Esophagus mucosa (tissue), 1 donor: ENCODE results near the gene UGT1A5. TPM values are rescaled to one million over a fixed set of nuclear protein-coding genes. Genes with fewer than 3 reads are reported as not detected.
"Not testable (repeated sequence)": the region's sequence is repeated elsewhere in the genome, so short reads cannot be mapped to it uniquely, and the experiment has no call there.

ENCODE experiments used
- ATAC-seq: fragments of 200-7000 bp; cut with Tn5 transposase; one replicate; pipeline ENCODE4 v1.9.1; 2020
- total RNA-seq: library from RNA; stranded (reverse); gene quantifications from one replicate; pipeline ENCODE4 v1.2.4, GENCODE V29; 2023
- donor health status: DM: yes; HTN: yes; CAD: no.

The UGT1A5 gene
- total RNA-seq, 1 donor from 2014 or later = 0.68 TPM

GRCh38 chr2:233698740-233699139, 14.0 kb upstream of the UGT1A5 start:
- no peak for ATAC-seq

DNA sequence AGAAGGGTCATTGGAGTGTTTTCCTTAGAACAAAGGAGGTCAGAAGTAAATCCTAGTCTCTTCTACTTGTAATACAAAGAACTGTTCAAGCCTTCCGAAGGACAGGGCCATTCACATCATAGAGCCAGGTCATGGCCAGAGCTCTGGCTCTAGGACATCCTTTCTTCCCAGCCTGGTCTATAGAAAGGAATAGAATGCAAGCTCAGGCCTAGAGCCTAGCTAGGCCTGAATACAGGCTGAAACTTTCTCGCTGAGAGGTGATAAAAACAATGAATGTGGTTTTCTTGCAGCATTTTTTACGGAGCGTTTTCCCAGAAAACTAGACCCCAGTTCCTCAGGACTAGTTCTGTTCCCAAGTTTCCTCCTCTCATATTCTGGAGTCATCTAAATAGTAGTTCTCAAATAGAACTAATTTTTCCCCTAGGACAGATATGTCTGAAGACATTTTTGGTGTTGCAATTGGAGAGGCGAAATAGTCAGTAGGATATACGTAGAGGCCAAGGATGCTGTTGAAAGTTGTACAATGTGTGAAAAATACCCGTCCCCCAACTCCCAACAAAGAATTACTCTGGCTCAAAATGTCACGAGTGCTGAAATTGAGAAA, 13.2 kb upstream of the UGT1A5 start:
- ATAC-seq = no peak

DNA sequence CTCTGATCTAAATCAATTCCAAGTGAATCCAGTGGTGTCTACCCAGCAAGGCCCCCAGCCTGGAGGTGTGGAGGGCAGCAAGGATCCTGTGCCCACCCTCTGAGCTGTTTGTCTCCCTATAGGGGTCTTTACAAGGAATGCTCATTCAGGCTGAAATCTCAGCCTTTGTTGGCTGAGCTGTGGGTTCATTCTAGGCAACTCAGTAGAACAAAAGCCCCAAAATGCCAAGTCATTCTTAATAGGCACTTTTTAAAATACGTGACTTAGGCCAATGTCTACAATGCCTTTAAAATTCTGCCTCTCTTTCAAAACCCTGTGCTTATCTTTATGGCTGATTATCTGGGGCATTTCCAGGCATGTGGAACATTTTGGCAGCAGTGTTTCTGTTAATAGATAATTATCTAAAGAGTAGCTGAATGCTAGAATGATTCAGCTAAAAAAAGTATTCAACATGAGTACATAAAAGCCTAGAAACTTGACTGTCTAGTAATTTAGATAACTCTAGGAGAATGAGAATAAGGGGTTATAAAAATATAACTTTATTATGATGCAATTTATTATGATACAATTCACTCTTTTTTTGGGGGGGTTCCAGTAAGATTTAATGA, 12.6 kb upstream of the UGT1A5 start:
- peak; percentile 57 for ATAC-seq

GRCh38 chr2:233700842-233701241, 11.9 kb upstream of the UGT1A5 start:
- ATAC-seq = not testable (repeated sequence)

GRCh38 chr2:233702238-233702637, 10.5 kb upstream of the UGT1A5 start:
- no peak for ATAC-seq

DNA sequence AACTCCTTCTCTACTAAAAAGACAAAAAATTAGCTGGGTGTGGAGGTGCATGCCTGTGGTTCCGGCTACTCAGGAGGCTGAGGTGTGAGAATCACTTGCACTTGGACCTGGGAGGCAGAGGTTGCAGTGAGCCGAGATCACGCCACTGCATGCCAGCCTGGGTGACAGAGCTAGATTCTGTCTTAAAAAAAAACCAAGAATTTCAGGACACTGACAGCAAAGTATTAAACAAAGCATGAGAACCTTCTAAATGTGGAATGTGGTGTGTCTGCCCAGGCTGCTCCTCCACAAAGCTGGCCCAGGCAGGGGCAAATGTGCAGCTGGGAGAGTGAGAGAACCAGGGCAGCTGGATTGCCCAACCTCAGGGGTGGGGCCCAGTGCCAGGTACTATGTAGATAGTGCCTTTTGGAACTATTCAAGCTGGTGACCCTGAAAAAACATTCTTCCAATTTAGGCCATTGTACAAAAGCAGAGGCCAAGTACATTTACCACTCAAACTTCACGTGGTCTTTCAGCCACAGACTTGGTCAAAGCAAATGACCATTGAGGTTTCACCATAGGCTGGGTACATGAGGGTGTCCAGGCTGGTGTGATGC, 6.7 kb upstream of the UGT1A5 start:
- ATAC-seq = peak; percentile 92

GRCh38 chr2:233706720-233707119, 6.0 kb upstream of the UGT1A5 start:
- ATAC-seq = peak; percentile 22

GRCh38 chr2:233707940-233708644, 4.6 kb upstream of the UGT1A5 start:
- peak; percentile 46 for ATAC-seq

GRCh38 chr2:233708942-233709341, 3.8 kb upstream of the UGT1A5 start:
- no peak for ATAC-seq

- ATAC-seq = peak; percentile 87
These were observed 1.2 kb upstream of the UGT1A5 start for GRCh38 chr2:233711312-233712008.

DNA sequence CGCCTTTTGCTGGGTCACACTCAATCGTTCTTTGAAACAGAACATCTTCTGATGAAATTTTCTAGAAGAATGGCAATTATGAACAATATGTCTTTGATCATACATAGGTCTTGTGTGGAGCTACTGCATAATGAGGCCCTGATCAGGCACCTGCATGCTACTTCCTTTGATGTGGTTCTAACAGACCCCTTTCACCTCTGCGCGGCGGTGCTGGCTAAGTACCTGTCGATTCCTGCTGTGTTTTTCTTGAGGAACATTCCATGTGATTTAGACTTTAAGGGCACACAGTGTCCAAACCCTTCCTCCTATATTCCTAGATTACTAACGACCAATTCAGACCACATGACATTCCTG, 532 bp downstream of the UGT1A5 start:
- ATAC-seq = no peak

DNA sequence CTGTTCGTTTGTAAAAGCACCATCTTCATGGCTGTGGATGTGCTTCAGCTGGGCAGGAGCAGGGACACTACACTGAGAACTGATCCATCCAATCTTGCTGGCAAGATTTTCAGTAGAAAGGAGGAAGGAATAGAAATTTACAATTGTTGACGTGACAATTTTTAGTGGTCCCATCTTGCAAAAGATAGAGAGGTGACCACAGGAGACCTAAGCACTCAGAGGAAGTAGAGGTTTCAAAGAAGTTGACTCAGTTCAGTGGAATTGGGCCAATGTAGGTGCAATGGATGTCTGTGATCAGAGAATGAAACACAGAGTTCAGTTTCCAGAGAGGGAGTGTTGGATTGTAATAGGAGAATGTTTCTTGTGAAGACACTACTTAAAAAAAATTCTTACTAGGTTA, 1.4 kb downstream of the UGT1A5 start:
- no peak for ATAC-seq

- no peak for ATAC-seq
These were observed 5.8 kb downstream of the UGT1A5 start, which contains the start of gene UGT1A4 for GRCh38 chr2:233718552-233718951. Gene UGT1A4, plus strand, starts transcription at chr2:233718736. Its CDS starts 85 bp downstream, at chr2:233718821.

DNA sequence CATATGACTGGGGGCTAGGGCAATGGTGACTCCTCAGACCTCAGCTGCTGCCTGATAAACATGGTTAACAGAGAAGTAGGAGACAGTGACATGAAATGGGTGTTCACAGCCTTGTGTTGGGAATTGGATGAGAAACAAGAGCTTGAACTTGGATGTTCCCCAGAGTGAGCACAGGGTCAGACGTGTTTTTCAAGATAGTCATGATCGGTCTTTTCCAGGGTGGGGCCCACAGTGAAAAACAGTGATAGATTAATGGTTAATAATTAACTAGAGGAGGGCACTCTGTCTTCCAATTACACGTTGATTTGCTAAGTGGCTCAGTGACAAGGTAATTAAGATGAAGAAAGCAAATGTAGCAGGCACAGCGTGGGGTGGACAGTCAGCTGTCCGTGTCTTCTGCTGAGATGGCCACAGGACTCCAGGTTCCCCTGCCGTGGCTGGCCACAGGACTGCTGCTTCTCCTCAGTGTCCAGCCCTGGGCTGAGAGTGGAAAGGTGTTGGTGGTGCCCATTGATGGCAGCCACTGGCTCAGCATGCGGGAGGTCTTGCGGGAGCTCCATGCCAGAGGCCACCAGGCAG, 16.1 kb downstream of the UGT1A5 start, which contains the start of gene UGT1A3:
TSS of gene UGT1A3 (plus strand) at position 320 of the 579 bp plus-strand sequence. CDS start at position 405, 85 bp downstream.
- no peak for ATAC-seq

GRCh38 chr2:233736868-233737653, 24.4 kb downstream of the UGT1A5 start:
- ATAC-seq = not testable (repeated sequence)

DNA sequence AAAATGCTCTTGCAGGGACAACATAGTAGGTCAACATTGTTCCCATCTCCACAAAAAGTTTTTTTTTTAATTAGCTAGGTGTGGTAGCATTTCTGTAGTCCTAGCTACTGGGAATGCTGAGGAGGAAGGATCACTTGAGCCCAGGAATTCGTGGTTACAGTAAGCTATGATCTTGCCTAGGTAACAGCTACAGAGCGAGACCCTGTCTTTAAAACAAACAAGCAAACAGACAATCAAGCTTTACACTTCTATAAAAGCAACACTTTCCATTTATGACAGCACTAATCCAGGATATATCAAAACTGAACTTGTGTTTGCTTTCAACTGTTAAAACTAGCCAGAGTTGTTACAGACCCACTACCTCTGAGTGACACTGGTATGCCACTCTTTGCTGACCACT, 28.2 kb downstream of the UGT1A5 start:
- no peak for ATAC-seq

DNA sequence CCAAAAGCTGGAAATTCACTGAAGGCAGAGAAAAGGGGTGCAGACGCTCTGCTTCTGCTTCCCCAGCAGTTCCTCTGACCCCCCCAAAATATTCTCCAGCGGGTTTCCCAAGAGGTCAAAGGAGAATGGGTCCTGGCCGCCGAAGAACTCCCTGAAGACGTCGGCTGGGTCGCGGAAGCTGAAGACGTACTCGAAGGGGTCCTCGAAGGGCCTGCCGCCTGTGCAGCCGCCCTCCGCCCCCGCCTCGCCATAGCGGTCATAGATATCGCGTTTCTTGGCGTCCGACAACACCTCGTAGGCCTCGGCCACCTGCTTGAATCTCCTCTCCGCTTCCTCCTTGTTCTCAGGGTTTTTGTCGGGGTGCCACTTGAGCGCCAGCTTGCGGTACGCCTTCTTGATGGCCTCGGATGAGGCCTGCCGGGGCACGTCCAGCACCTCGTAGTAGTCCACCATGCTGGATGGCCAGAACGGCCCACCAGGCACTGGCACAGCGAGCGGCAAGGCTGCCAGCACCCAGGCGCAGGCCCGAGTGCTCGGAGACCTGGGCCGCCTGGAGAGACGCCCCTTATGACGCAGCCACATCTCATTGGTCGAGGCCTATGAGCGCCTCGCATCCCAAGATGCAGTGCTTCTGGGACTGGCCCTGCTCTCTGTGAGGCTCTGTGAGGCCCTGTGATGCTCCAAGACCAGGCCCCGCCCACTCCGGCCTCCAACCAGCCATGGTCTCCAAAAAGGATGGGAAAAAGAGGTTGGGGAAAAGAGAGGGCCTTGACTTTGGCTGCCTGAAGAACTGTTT, 31.0 kb downstream of the UGT1A5 start:
- ATAC-seq = no peak

GRCh38 chr2:233745073-233745755, 32.5 kb downstream of the UGT1A5 start:
- no peak for ATAC-seq

GRCh38 chr2:233745838-233746237, 33.1 kb downstream of the UGT1A5 start:
- not testable (repeated sequence) for ATAC-seq
